Measurements from ENCODE around the gene GOLGA7B.
A peak's percentile ranks its signal among the peaks of the same experiment; 100 is the strongest.

Gene GOLGA7B

GRCh38 chr10:97849687-97850402 is at the start of gene GOLGA7B:
GOLGA7B (plus strand) TSS chr10:97849843; CDS start chr10:97850304, 461 bp downstream.
- TF ChIP-seq CTCF (IDR thresholded peaks at IDR 0.05; ENCODE audit: insufficient read depth, low read depth, low read length, missing control alignments), result no peak
- H3K4me3 ChIP-seq (ENCODE audit: low read length), result peak within 1 kb of the TSS; percentile 27
- DNase-seq (ENCODE audit: low read depth), result peak; percentile 52

GRCh38 chr10:97800474-97800873 is 49.2 kb upstream of the GOLGA7B start:
- no peak for DNase-seq (ENCODE audit: low read depth)
- H3K4me3 ChIP-seq (ENCODE audit: low read length), result no peak overlapping the region
- TF ChIP-seq CTCF (IDR thresholded peaks at IDR 0.05; ENCODE audit: insufficient read depth, low read depth, low read length, missing control alignments), result no peak

GRCh38 chr10:97801422-97801821 is 48.2 kb upstream of the GOLGA7B start:
- no peak for TF ChIP-seq CTCF (IDR thresholded peaks at IDR 0.05; ENCODE audit: insufficient read depth, low read depth, low read length, missing control alignments)
- no peak overlapping the region for H3K4me3 ChIP-seq (ENCODE audit: low read length)
- DNase-seq (ENCODE audit: low read depth), result no peak

- no peak for DNase-seq (ENCODE audit: low read depth)
- no peak overlapping the region for H3K4me3 ChIP-seq (ENCODE audit: low read length)
- TF ChIP-seq CTCF (IDR thresholded peaks at IDR 0.05; ENCODE audit: insufficient read depth, low read depth, low read length, missing control alignments), result no peak
These were observed 44.4 kb upstream of the GOLGA7B start for GRCh38 chr10:97805096-97805884.

GRCh38 chr10:97805949-97806348 is 43.7 kb upstream of the GOLGA7B start:
- no peak for TF ChIP-seq CTCF (IDR thresholded peaks at IDR 0.05; ENCODE audit: insufficient read depth, low read depth, low read length, missing control alignments)
- DNase-seq (ENCODE audit: low read depth), result no peak
- H3K4me3 ChIP-seq (ENCODE audit: low read length), result no peak overlapping the region

GRCh38 chr10:97810446-97810845 is 39.2 kb upstream of the GOLGA7B start:
- DNase-seq (ENCODE audit: low read depth), result peak; percentile 79
- no peak for TF ChIP-seq CTCF (IDR thresholded peaks at IDR 0.05; ENCODE audit: insufficient read depth, low read depth, low read length, missing control alignments)

More at GRCh38 chr10:97810446-97810845, 39.2 kb upstream of the GOLGA7B start:
- H3K4me3 ChIP-seq (ENCODE audit: low read length), result no peak overlapping the region
